CMK (cell line): ENCODE measurements around the gene CASP3.
"Not testable (repeated sequence)": the region's sequence is repeated elsewhere in the genome, so short reads cannot be mapped to it uniquely, and the experiment has no call there.

Source experiments
- DNase-seq: peaks from one replicate; pipeline ENCODE4 v3.0.0-alpha.2; 2010; ENCODE audit warnings: low read depth

Gene CASP3

DNA sequence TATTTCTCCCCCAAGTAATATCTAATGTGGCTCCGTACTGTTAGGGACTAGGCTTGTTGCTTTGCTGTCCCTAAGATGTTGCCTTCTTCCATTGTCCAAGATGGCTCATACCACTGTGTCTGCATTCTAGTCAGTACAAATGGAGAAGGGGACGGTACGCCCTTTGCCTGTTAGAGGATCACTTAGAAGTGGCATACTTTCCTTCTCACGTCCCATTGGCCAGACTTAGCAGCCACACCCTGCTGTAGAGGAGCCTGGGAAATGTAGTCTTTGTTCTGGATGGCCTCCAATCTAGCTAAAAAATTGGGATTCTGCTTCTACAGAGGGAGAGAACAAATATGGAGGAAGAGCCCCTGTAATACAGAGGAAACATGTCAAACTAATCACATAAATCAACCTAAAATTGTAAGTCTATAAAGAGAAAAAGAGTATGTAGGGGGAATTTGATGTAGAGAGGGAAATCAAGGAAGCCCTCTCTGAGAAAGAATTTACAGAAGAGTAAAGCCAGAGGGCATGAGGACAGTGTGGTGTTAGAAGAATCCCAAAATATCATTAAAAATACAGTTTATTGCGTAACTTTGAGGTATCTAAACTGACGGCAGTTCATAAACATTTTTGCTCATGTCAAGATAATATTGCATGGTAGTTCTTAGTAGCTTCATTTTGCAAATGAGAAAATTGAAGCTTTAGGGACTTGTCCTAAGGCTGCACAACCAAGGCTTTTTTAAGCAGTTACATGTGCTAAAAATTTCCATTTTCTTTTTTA lies 15.4 kb upstream of the CASP3 start:
- no peak for DNase-seq

DNA sequence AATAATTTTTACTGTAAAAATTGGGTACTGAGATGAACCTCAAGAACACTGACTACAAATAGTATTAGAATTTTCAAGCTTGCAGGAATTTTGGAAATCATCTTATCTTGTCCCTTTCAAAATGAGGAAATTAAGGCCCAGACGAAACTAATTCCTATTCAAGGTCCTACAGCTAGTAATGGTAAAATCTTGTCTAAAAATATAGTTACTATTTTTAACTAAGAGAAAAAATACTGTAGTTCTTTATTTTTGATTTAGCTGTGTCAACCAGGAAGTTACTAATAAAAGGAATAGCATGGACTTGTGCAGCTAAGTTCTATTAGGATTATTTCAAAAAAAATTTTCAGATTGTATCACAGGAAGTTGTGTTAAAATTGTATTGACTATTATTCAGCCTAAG lies 13.0 kb upstream of the CASP3 start:
- no peak for DNase-seq

- DNase-seq: no peak
Observed at GRCh38 chr4:184660978-184661377, 11.7 kb upstream of the CASP3 start.

- DNase-seq: not testable (repeated sequence)
Observed at GRCh38 chr4:184657820-184658219, 8.6 kb upstream of the CASP3 start.

DNA sequence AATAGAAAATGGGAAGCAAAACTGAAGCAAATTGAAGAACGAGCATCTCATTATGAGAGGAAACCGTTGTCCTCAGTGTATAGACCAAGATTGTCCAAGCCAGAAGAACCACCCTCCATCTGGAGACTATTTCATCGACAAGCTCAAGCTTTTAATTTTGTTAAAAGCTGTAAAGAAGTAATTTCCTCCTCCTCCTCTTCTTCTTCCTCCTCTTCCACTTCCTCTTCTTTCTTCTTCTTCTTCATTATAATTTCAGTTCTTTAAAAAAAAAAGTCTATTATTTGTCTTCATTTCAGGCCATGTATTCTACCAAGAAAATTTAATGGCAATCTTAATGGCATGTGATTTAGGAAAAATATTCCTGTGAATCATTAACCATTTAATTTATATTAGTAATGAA lies 7.9 kb upstream of the CASP3 start:
- DNase-seq: no peak

- DNase-seq: no peak
Observed at GRCh38 chr4:184655889-184656869, 6.9 kb upstream of the CASP3 start.

- DNase-seq: no peak
Observed at GRCh38 chr4:184653650-184654049, 4.4 kb upstream of the CASP3 start.

DNA sequence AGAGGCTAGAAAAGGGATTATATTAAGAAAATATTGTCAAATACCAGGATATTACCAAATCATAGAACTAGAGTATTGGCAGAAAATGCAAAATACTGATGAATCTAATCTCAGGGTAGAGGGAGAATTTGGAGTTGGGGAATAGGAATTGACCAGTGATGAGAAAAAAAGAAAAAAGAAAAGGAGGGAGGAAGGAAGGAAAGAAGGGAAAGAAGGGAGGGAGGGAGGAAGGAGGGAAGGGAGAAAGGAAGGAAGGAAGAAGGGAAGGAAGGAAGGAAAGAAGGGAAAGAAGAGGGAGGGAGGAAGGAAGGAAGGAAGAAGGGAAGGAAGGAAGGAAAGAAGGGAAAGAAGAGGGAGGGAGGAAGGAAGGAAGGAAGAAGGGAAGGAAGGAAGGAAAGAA lies 3.4 kb upstream of the CASP3 start:
- not testable (repeated sequence) for DNase-seq

DNA sequence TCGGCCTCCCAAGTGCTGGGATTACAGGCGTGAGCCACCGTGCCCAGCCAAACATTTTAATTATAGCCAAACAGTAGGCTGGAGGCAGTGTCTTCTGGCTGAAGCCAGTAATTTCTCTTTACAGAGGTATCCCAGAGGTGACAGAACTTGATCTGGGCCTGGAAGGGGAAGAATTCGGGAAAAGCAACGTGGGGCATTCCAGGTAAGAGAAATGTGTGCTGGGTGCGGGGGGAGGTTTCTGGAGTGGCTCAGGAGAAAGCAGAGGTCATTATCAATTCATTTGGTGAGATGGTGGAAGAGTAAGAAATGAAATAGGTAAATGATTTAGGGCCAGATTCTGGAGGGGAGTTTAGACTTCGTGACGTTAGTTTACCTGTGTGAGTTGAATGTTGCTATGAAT lies 2.7 kb upstream of the CASP3 start:
- no peak for DNase-seq

DNA sequence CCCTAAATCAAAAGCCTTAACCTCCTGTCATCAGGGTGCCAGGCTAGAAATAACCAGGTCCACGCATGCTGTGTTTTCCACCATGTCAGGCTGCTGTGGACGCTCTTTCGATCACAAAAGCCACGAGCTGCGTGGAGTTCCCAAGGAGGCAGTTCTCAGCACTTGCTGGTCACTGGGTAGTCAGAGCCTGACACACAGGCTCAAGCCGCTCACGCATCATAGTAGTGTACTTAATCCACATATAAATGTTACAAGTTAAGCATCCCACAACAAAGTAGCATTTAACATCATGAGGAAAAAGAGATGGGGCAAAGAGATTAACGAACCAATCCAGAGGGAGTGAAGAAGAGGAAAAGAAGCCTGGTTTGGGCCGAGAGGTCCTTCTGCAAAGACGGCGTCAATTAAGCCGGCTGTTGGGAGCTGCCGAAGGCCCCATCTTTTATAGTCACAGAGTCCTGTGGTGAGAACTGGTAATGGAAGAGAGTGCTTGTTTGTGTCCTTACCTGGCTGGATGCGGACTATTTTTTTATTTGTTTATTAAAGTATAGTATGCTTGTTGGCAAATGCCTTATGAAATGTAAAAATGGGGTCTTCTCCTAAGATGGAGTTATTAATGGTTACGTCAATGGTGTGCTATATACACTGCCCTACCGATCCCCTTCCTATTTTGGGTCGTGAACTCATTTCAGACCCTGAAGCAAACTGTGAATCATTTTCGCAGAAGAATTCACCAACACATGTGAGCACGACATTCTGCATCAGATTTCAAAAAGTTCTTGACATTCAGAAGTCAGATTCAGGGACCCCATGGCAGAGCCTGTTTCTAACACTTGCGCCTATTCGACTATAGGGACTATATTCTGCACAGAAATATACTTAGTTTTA lies 966 bp upstream of the CASP3 start:
- DNase-seq: no peak

GRCh38 chr4:184648313-184649025 lies 778 bp downstream of the CASP3 start:
- peak; percentile 37 for DNase-seq

- DNase-seq: no peak
Observed at GRCh38 chr4:184648054-184648312, 1.3 kb downstream of the CASP3 start.

DNA sequence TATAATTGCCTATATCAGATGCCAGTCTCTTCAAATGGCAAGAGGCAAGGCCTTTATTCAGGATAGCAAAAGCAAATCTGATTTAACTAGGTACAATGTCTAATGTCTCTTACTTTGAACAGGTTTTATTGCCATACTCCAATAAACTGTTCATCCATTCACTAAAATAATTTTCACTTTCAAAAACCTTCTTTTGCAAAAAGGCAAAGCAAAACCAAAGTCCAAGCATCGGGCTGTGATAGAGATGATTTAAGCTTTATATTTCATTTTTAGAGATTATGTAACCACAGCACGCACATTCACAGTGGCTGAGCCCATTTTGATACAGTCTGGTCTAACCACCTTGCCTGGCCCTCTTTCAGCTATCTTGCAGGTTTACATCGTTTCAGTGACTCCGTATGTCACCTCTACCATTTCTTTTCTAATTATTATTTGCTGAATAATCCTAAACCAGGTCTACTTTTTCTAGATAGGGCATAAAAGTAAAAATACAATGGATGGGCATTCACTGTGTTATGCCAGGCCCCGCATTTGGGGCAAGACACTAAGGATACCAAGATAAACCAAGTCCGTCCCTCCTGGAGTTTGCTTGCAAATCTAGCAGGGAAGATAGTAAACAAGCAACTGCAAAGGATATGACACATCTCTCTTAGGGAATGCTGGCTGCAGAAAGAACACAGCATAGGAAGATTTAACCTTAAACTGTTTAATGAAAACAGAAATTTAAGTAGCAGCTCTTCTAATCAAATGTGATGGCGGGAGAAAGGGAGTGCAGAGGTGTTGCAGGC lies 1.8 kb downstream of the CASP3 start:
- no peak for DNase-seq

DNA sequence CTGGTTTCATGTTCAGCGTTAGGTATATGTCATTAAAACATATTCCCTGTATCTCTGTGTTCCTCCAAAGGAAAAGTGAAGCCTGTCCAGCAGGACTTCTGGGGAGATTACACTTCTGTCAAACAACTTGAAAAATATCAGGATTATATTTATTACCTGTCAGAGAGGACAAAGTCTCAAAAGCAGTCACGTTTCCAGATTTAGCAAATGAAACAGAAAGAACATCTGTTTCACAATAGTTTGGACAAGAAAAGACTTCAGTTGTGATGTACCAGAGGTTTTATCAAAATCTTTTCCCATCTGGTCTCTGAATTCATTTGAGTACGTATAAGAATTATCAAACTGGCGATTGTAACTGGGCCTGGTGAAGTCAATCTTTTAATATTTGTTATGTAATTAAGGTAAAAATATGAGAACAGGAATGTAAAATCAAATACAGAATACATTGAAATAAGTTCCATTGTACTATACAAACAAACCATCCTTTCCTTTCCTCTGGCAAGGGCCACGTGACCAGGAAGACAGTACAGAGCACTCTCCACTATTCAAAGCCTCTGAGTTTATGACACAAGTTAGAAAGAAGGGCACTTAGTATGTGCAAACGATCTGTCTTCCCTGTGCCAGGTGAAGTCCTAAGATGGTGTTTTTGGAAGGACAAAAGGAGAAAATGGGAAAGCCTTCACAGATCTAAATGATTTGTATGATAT lies 3.2 kb downstream of the CASP3 start:
- no peak for DNase-seq

DNA sequence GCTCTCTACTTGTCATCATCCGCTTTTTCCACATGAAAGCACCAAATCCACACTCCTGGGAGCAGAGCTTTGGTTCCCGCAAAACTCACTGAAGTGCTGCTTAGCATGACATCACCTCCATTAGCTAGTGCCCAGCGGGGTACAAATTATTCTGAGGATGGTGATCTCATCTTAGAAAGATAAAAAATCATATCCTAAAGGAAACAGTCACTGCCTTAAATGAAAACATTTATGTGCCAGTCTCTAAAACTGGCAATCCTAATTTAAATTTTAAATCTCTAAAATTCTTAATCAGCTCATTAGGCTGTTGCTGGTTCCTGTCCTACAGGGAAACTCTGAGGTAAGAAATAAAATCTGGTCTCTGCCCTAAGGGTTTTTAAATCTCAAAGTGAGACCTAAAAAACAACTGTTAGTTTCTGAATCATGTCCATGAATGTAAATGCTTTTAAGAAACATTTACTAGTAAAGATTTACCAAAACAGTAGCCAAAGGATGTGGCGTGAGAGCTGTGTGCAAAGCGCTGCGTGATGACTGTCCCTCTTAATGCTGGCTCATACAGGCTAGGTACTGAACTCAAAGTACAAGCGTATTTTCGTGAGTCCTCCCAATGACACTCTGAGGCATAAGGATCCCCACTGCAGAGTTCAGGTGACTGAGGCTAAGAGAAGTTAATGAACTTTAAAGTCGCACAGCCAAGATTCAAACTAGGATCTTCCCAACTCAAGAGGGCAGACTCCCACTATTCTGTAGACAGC lies 4.5 kb downstream of the CASP3 start:
- no peak for DNase-seq

- no peak for DNase-seq
Observed at GRCh38 chr4:184643731-184644130, 5.5 kb downstream of the CASP3 start.

GRCh38 chr4:184641451-184641850 lies 7.8 kb downstream of the CASP3 start:
- DNase-seq: no peak

GRCh38 chr4:184641022-184641421 lies 8.2 kb downstream of the CASP3 start:
- DNase-seq: no peak

- DNase-seq: no peak
Observed at GRCh38 chr4:184636897-184637296, 12.3 kb downstream of the CASP3 start.

GRCh38 chr4:184636144-184636543 lies 13.1 kb downstream of the CASP3 start:
- DNase-seq: no peak
